Urinary bladder (tissue), 4 donors: ENCODE data around the gene PACC1. TPM values are rescaled to one million over a fixed set of nuclear protein-coding genes. Genes with fewer than 3 reads are reported as not detected.
"Not testable (repeated sequence)": the region's sequence is repeated elsewhere in the genome, so short reads cannot be mapped to it uniquely, and the experiment has no call there.

Experiments
- DNase-seq: peaks from one replicate; pipeline ENCODE4 v3.0.0-alpha.2; 2015; ENCODE audit errors: extremely low spot score
- H3K27ac ChIP-seq: one replicate; pipeline ENCODE4 v1.5.1; 2013; ENCODE audit warnings: low read depth, mild to moderate bottlenecking, moderate library complexity
- H3K36me3 ChIP-seq: one replicate; pipeline ENCODE4 v1.6.1; 2013; ENCODE audit warnings: mild to moderate bottlenecking, moderate library complexity; ENCODE audit not compliant: insufficient read depth
- H3K4me1 ChIP-seq: one replicate; pipeline ENCODE4 v1.6.1; 2013; ENCODE audit warnings: mild to moderate bottlenecking, moderate library complexity; ENCODE audit not compliant: insufficient read depth
- H3K4me3 ChIP-seq: one replicate; pipeline ENCODE4 v1.5.1; 2013; ENCODE audit warnings: low read depth, low read length
- WGBS: extraction: QIAGEN DNeasy Blood & Tissue Kit; methylation state at CpG from one replicate; pipeline ENCODE4 v1.1.7; 2013; 5-methylcytosine and 5-hydroxymethylcytosine counted together
- polyA plus RNA-seq: library from polyadenylated mRNA; stranded (reverse); fragments of 200-250 nt; gene quantifications from one replicate; pipeline ENCODE4 v1.2.3, GENCODE V29; 2013
- total RNA-seq: library from RNA; depleted of rRNA; stranded (reverse); fragments of >200 nt; gene quantifications from one replicate; pipeline ENCODE4 v1.2.3, GENCODE V29; 2014
- donor health status: healthy with polysubstance abuse.
- donor health status: healthy.

PACC1 gene
- total and polyA plus RNA-seq, 2 donors, result 3.8 to 5.3 TPM

- WGBS, result 93% methylated on average over 1 of the region's 1 CpG
- no peaks in the 10 kb centered on the region for H3K36me3 ChIP-seq
- H3K4me1 ChIP-seq, result no peaks in the 10 kb centered on the region
- no peak overlapping the region for H3K27ac ChIP-seq
- no peak overlapping the region for H3K4me3 ChIP-seq
- no peak for DNase-seq
Measured at GRCh38 chr1:212397171-212397570, 17.5 kb downstream of the PACC1 start.

- Histone ChIP-seq H3K4me1 (no peaks in the 10 kb centered on the region), H3K36me3 (no peaks in the 10 kb centered on the region), H3K27ac (no peak overlapping the region), H3K4me3 (no peak overlapping the region)
- DNase-seq, result no peak
- WGBS, result over 99% methylated on average over 3 of the region's 3 CpGs
Measured at GRCh38 chr1:212396638-212397037, 18.0 kb downstream of the PACC1 start.

GRCh38 chr1:212395678-212396437 lies 18.8 kb downstream of the PACC1 start:
- not testable (repeated sequence) for H3K4me1 ChIP-seq, H3K36me3 ChIP-seq, H3K27ac ChIP-seq, DNase-seq, H3K4me3 ChIP-seq
- WGBS, result 93% methylated on average over 5 of the region's 6 CpGs

- Histone ChIP-seq H3K27ac (no peak overlapping the region), H3K36me3 (no peaks in the 10 kb centered on the region), H3K4me3 (no peak overlapping the region), H3K4me1 (no peaks in the 10 kb centered on the region)
- 100% methylated on average over 1 of the region's 1 CpG for WGBS
- DNase-seq, result no peak
Measured at GRCh38 chr1:212388985-212389716, 25.5 kb downstream of the PACC1 start.

- Histone ChIP-seq H3K4me3 (no peak overlapping the region), H3K4me1 (no peaks in the 10 kb centered on the region), H3K27ac (no peak overlapping the region), H3K36me3 (no peaks in the 10 kb centered on the region)
- 87% methylated on average over 1 of the region's 1 CpG for WGBS
- no peak for DNase-seq
Measured at GRCh38 chr1:212386029-212386428, 28.7 kb downstream of the PACC1 start.

GRCh38 chr1:212381397-212382035 lies 33.2 kb downstream of the PACC1 start:
- no peak for DNase-seq
- 75% methylated on average over 4 of the region's 4 CpGs for WGBS
- H3K4me3 ChIP-seq, result no peak overlapping the region
- H3K36me3 ChIP-seq, result peaks cover 2% of the 10 kb centered on the region
- H3K27ac ChIP-seq, result no peak overlapping the region
- H3K4me1 ChIP-seq, result no peaks in the 10 kb centered on the region

- WGBS, result 97% methylated on average over 2 of the region's 2 CpGs
- H3K36me3 ChIP-seq, result peaks cover 2% of the 10 kb centered on the region
Measured at GRCh38 chr1:212379366-212379765, 35.3 kb downstream of the PACC1 start.

GRCh38 chr1:212377644-212378043 lies 37.0 kb downstream of the PACC1 start:
- no peak for DNase-seq
- H3K4me1 ChIP-seq, result no peaks in the 10 kb centered on the region
- WGBS, result 97% methylated on average over 3 of the region's 3 CpGs
- H3K27ac ChIP-seq, result no peak overlapping the region
- H3K36me3 ChIP-seq, result peaks cover 2% of the 10 kb centered on the region
- no peak overlapping the region for H3K4me3 ChIP-seq

More at GRCh38 chr1:212379366-212379765, 35.3 kb downstream of the PACC1 start:
- no peak for DNase-seq
- H3K4me3 ChIP-seq, result no peak overlapping the region
- no peaks in the 10 kb centered on the region for H3K4me1 ChIP-seq
- H3K27ac ChIP-seq, result no peak overlapping the region

- 77% methylated on average over 5 of the region's 5 CpGs for WGBS
- no peak for DNase-seq
- peaks cover 2% of the 10 kb centered on the region for H3K36me3 ChIP-seq
- no peaks in the 10 kb centered on the region for H3K4me1 ChIP-seq
- no peak overlapping the region for H3K27ac ChIP-seq
- no peak overlapping the region for H3K4me3 ChIP-seq
Measured at GRCh38 chr1:212375986-212376385, 38.7 kb downstream of the PACC1 start.

GRCh38 chr1:212368073-212368484 lies 46.6 kb downstream of the PACC1 start:
- Histone ChIP-seq H3K27ac (no peak overlapping the region), H3K36me3 (no peaks in the 10 kb centered on the region), H3K4me1 (no peaks in the 10 kb centered on the region), H3K4me3 (no peak overlapping the region)
- WGBS, result 69% methylated on average over 3 of the region's 3 CpGs
- DNase-seq, result no peak

- DNase-seq, result no peak
- no peaks in the 10 kb centered on the region for H3K36me3 ChIP-seq
- WGBS, result 69% methylated on average over 2 of the region's 2 CpGs
- no peak overlapping the region for H3K4me3 ChIP-seq
- no peak overlapping the region for H3K27ac ChIP-seq
- no peaks in the 10 kb centered on the region for H3K4me1 ChIP-seq
Measured at GRCh38 chr1:212367474-212368072, 47.1 kb downstream of the PACC1 start.

- DNase-seq, result no peak
- Histone ChIP-seq H3K4me1 (no peaks in the 10 kb centered on the region), H3K27ac (no peak overlapping the region), H3K4me3 (no peak overlapping the region), H3K36me3 (no peaks in the 10 kb centered on the region)
- WGBS, result 63% methylated on average over 5 of the region's 5 CpGs
Measured at GRCh38 chr1:212366901-212367300, 47.8 kb downstream of the PACC1 start.

- 57% methylated on average over 7 of the region's 7 CpGs for WGBS
- DNase-seq, result no peak
- H3K4me3 ChIP-seq, result no peak overlapping the region
- H3K36me3 ChIP-seq, result no peaks in the 10 kb centered on the region
- H3K27ac ChIP-seq, result no peak overlapping the region
- no peaks in the 10 kb centered on the region for H3K4me1 ChIP-seq
Measured at GRCh38 chr1:212364985-212365384, 49.7 kb downstream of the PACC1 start.
